Lower leg skin (tissue), 4 donors: ENCODE data around the gene ZNF101. TPM values are rescaled to one million over a fixed set of nuclear protein-coding genes. Genes with fewer than 3 reads are reported as not detected.

Experiments used
- DNase-seq, 2 donors: peaks; one replicate each; pipeline ENCODE4 v3.0.0-alpha.2; 2019; ENCODE audit warnings: low spot score in 2 of 2
- H3K4me3 ChIP-seq: fragments of 200-600 bp; sonication (generic); 2 replicates; pipeline ENCODE4 v1.5.1; 2017; ENCODE audit warnings: mild to moderate bottlenecking, low read depth; ENCODE audit not compliant: poor library complexity, severe bottlenecking
- POLR2A ChIP-seq, 2 donors: fragments of 450-650 bp; IDR thresholded peaks; one replicate each; pipeline ENCODE4 v1.6.1; 2016 to 2017; ENCODE audit warnings: antibody characterized with exemption in 2 of 2, mild to moderate bottlenecking in 1 of 2, moderate library complexity in 1 of 2
- WGBS, 2 donors: methylation state at CpG; one replicate each; pipeline ENCODE4 v1.1.5; 2018; 5-methylcytosine and 5-hydroxymethylcytosine counted together
- intact Hi-C: fragments of 100-400 bp; cut with DNase I; formaldehyde crosslinking; loops from one replicate; pipeline ENCODE4 v1.15.0; 2023; ENCODE audit warnings: low total_unique reads
- total RNA-seq, 4 donors: library from RNA; depleted of rRNA; stranded (reverse); fragments of >200 nt; gene quantifications; one replicate each; pipeline ENCODE4 v1.1.0, GENCODE V29; 2016
- TF ChIP-seq, protein P1 (sequence below), 3 donors: fragments of 450-650 bp; IDR thresholded peaks; one replicate each; pipeline ENCODE4 v1.5.1; 2016; ENCODE audit warnings: antibody characterized with exemption in 3 of 3, mild to moderate bottlenecking in 3 of 3, moderate library complexity in 2 of 3

ZNF101 gene
- total RNA-seq, 4 donors from 2014 or later: 4.5 to 18.6 (median 7.2) TPM

DNA sequence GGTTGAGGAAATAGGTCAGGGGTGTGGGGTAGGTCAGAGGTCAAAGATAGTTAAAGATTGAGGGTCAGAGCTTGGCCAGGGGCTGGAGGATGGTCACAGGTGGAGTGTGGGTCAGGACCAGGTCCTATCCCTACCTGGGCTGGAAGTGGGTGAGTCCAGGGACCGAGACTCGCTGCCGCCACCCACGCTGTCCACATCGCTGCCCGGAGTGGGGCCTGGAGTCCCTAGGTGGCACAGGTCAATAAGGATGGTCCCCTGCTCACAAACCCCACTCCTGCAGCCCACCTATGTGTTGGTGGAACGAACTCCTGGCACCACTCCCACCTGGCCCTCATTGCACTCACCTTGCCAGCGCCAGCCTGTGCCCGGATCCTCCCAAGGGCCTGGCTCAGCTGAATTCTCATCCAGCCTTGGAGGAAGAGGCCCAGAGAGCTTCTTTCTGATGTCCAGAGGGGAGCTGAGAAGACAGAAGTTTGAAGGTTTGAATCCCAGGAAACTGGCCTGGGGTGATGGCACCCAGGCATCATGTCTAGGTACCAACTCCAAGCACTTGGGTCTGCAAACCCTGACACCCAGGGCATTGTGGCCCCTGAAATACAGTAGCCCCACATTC, 32.0 kb upstream of the ZNF101 start:
- WGBS, 2 donors: 91 to 99% methylated on average over 6 to 9 of the region's 9 CpGs
- TF ChIP-seq, protein P1, sequence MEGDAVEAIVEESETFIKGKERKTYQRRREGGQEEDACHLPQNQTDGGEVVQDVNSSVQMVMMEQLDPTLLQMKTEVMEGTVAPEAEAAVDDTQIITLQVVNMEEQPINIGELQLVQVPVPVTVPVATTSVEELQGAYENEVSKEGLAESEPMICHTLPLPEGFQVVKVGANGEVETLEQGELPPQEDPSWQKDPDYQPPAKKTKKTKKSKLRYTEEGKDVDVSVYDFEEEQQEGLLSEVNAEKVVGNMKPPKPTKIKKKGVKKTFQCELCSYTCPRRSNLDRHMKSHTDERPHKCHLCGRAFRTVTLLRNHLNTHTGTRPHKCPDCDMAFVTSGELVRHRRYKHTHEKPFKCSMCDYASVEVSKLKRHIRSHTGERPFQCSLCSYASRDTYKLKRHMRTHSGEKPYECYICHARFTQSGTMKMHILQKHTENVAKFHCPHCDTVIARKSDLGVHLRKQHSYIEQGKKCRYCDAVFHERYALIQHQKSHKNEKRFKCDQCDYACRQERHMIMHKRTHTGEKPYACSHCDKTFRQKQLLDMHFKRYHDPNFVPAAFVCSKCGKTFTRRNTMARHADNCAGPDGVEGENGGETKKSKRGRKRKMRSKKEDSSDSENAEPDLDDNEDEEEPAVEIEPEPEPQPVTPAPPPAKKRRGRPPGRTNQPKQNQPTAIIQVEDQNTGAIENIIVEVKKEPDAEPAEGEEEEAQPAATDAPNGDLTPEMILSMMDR (IDR thresholded peaks at IDR 0.05): no peak
- no peak for TF ChIP-seq POLR2A (IDR thresholded peaks at IDR 0.05)
- no peak overlapping the region for H3K4me3 ChIP-seq
- intact Hi-C loops: no loop called here
- DNase-seq: no peak

DNA sequence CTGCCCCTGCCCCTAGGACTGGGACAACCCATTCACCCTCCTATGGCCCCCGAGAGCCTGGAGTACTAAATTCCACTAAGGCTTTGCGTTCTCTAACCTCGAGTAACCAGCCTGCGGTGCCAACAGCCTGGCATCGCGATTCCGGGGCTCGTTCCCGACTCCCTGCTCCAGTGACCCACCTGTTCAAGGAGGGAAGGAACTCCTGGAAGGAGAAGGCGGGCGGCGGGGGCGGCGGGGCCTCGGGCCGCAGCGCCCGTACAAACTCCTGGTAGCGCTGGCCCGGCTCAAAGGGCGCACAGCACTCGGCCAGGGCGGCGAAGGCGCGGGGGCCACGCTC, 31.5 kb upstream of the ZNF101 start:
- intact Hi-C loops: no loop called here
- no peak for DNase-seq
- TF ChIP-seq POLR2A (IDR thresholded peaks at IDR 0.05): no peak
- TF ChIP-seq, protein P1 (IDR thresholded peaks at IDR 0.05): no peak
- WGBS, 2 donors: 81 to 87% methylated on average over 27 of the region's 27 CpGs
- H3K4me3 ChIP-seq: no peak overlapping the region

DNA sequence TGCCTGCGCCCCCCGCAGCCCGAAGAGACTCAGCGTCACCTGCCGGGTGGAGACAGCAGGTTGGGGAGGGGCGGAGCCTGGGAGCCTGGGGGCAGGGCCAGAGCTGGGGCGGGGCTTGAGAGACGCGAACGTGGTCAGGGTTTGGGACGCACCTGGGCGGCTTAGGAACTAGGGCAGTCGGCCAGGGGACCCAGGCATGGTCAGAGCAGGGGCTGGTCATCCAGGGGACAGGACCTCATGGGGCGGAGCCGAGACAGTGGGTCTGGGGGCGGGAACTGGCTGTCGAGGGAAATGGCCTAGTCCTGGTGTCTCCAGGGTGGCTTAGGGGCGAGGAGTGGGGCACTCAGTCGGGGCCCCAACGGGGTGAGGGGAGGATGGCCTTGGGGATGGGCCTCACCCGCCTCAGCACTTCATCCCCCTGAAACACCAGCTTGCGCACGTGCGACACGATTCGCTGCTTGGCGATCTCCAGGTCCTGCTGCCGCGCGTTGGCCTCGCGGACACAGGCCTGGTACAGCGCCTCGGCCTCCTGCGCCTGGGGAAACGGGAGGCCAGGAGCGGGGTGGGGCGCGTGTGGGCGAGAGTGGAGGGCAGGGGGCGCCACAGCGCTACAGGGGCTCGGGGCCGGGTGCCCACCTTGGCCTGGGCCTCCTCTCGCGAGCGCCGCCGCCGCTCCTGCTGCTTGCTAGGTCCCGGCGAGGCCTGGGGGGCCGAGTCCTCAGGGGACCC, 31.0 kb upstream of the ZNF101 start:
- intact Hi-C loops: no loop called here
- no peak for DNase-seq

DNA sequence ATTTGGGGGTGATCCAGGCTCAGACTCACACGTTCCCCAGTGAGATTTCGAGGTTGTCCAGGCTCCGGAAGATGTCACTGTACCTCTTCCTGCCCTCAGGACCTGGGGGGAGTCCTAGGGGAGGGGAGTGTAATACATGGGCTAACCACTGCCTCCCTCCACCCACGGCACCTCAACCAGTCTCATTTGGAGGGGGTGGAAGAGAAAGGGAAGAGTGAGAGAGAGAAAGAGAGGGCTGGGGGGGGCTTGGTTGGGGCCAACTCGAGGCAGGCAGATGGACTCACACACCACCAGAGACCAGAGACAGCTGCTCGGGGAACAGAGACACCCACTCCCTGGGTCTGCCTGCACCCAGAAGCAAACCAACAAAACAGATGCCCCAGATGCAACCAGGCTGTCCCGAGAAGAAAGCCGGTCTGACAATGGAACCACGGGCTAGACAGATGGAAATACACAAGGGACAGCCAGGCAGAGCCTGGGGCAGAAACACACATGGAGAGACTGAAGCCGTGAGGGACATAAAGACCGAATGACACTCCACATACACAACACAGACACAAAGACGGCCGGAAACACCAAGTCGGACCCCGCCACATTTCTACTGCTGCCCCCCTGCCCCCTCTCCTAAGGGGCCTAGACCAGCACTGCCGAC, 26.0 kb upstream of the ZNF101 start:
- 10 to 18% methylated on average over 15 to 16 of the region's 16 CpGs for WGBS, 2 donors
- TF ChIP-seq POLR2A (IDR thresholded peaks at IDR 0.05): no peak
- TF ChIP-seq, protein P1 (IDR thresholded peaks at IDR 0.05): no peak
- DNase-seq: no peak
- peak overlapping the region; percentile 55 for H3K4me3 ChIP-seq
- intact Hi-C loops: no loop called here

More for the DNA sequence above, 31.0 kb upstream of the ZNF101 start:
- TF ChIP-seq POLR2A (IDR thresholded peaks at IDR 0.05): no peak
- TF ChIP-seq, protein P1 (IDR thresholded peaks at IDR 0.05): no peak
- WGBS, 2 donors: 80 to 81% methylated on average over 38 to 53 of the region's 53 CpGs
- no peak overlapping the region for H3K4me3 ChIP-seq

DNA sequence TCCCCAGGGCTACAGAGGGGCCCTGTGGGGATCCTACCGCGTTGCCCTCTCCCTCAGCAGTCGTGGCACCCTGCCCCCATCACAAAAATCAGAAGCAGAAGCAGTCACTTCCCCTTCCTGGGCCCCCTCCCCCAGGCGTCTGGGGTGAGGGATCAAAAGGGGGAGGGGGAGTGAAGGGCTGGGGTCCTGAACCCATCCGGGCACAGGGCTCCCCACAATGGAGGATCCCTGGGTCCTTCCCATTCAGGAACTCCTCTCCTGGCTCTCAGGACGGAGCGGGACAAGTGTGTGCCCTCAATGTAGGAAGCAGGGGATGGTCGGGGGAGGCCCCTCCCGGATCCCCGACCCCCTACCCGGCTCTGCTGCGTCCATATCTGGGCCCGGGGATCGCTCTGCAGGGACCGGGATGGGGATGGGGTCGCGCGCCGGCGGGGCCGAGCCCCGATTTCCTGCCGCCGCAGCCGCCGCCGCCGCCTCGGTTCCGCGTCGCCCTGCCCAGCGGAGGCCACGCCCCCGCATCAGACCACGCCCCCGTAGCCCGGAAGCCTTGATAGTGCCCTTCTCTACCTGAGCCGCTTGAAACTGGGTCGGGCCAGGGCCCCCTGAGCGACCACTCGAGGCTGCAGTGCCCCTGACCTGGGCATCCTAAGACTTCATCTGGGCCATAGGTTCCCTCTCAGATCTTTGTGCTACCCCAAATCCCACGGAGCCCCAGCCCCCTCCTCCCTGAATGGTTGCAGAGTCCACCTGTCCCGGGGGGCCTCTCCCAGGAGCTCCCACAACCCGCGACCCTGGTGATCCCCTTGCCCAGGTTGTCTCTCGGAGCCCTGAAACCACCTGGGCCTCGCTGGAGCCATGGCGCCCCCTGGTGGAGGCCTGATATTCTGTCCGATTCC, 25.2 kb upstream of the ZNF101 start, which contains the start of gene GMIP:
Gene GMIP, minus strand, starts transcription at position 500 of the 896 bp plus-strand sequence. Its CDS starts 128 bp downstream, at position 372.
- WGBS, 2 donors: 0% methylated on average over 14 to 29 of the region's 50 CpGs
- intact Hi-C loops: no loop called here
- peak; percentile 66 to 95 for DNase-seq
- peak within 1 kb of the TSS; percentile 55 for H3K4me3 ChIP-seq
- TF ChIP-seq POLR2A (IDR thresholded peaks at IDR 0.05): no peak
- TF ChIP-seq, protein P1 (IDR thresholded peaks at IDR 0.05): no peak
